GM18951 (cell line): ENCODE data around the gene SAMD9.

ENCODE experiments used
- POLR2A ChIP-seq: IDR thresholded peaks from 4 replicates; pipeline ENCODE4 v1.6.1; 2011; ENCODE audit warnings: mild to moderate bottlenecking; ENCODE audit not compliant: insufficient read length, insufficient read depth; ENCODE audit errors: extremely low read depth
- in situ Hi-C: fragments of 300-500 bp; cut with MboI; formaldehyde crosslinking; loops from one replicate; pipeline ENCODE4 v1.12.0; 2022; ENCODE audit warnings: low sequenced_read_pairs, mixed read lengths, inconsistent platforms; ENCODE audit not compliant: unreplicated experiment

SAMD9 gene

GRCh38 chr7:93062599-93062998 is 55.2 kb downstream of the SAMD9 start:
- TF ChIP-seq POLR2A, result no peak
- in situ Hi-C loops, result loop anchor here (25.0 kb wide), 1 partner anchor 625 kb away; the partner anchor contains the start of gene GATAD1

- TF ChIP-seq POLR2A, result no peak
- in situ Hi-C loops, result loop anchor here (25.0 kb wide), 1 partner anchor 624 kb away; the partner anchor contains the start of gene GATAD1
Measured at GRCh38 chr7:93060865-93061264, 56.9 kb downstream of the SAMD9 start.

- in situ Hi-C loops, result loop anchor here (25.0 kb wide), 1 partner anchor 623 kb away; the partner anchor contains the start of gene GATAD1
- no peak for TF ChIP-seq POLR2A
Measured at GRCh38 chr7:93060025-93060424, 57.8 kb downstream of the SAMD9 start.

- in situ Hi-C loops, result loop anchor here (10.0 to 25.0 kb wide), 2 partner anchors 432 to 619 kb away; partner anchors contain the start of gene GATAD1
Measured at GRCh38 chr7:93056621-93057020, 61.2 kb downstream of the SAMD9 start.

- in situ Hi-C loops, result loop anchor here (10.0 to 25.0 kb wide), 2 partner anchors 431 to 618 kb away; partner anchors contain the start of gene GATAD1
- no peak for TF ChIP-seq POLR2A
Measured at GRCh38 chr7:93055543-93056107, 62.2 kb downstream of the SAMD9 start.

GRCh38 chr7:93054975-93055374 is 62.8 kb downstream of the SAMD9 start:
- in situ Hi-C loops, result loop anchor here (10.0 to 25.0 kb wide), 2 partner anchors 430 to 618 kb away; partner anchors contain the start of gene GATAD1
- no peak for TF ChIP-seq POLR2A

- in situ Hi-C loops, result loop anchor here (10.0 to 25.0 kb wide), 2 partner anchors 429 to 617 kb away; partner anchors contain the start of gene GATAD1
Measured at GRCh38 chr7:93053949-93054943, 63.5 kb downstream of the SAMD9 start.

GRCh38 chr7:93053209-93053948 is 64.4 kb downstream of the SAMD9 start:
- in situ Hi-C loops, result loop anchor here (10.0 to 25.0 kb wide), 2 partner anchors 429 to 616 kb away; partner anchors contain the start of gene GATAD1
- no peak for TF ChIP-seq POLR2A

More at GRCh38 chr7:93053949-93054943, 63.5 kb downstream of the SAMD9 start:
- TF ChIP-seq POLR2A, result no peak

- in situ Hi-C loops, result loop anchor here (10.0 to 25.0 kb wide), 2 partner anchors 427 to 614 kb away; partner anchors contain the start of gene GATAD1
- no peak for TF ChIP-seq POLR2A
Measured at GRCh38 chr7:93051660-93052059, 66.1 kb downstream of the SAMD9 start.
